Stimulated activated CD4-positive, alpha-beta T cell treated with anti-CD3 and anti-CD28 coated beads, Interleukin-4, amount 100 ng/mL, for 4 hours (primary cell): ENCODE data around the gene MAP3K7CL.

Source experiments
- DNase-seq, 2 experiments: peaks; one replicate each; pipeline ENCODE4 v3.0.0-alpha.2; 2020

The MAP3K7CL gene

GRCh38 chr21:29130270-29130969 is at the start of gene MAP3K7CL:
TSS of gene MAP3K7CL (plus strand) at chr21:29130644. CDS start at chr21:29133345, 2,701 bp downstream.
- no peak for DNase-seq

GRCh38 chr21:29082046-29082815 is 48.2 kb upstream of the MAP3K7CL start:
- DNase-seq, result no peak

- DNase-seq, result no peak
Measured at GRCh38 chr21:29083306-29083705, 47.1 kb upstream of the MAP3K7CL start.

GRCh38 chr21:29084372-29084771 is 46.1 kb upstream of the MAP3K7CL start:
- DNase-seq, result no peak

GRCh38 chr21:29085106-29085752 is 45.2 kb upstream of the MAP3K7CL start:
- DNase-seq, result no peak

- DNase-seq, result no peak
Measured at GRCh38 chr21:29091033-29091432, 39.4 kb upstream of the MAP3K7CL start.

- DNase-seq, result no peak
Measured at GRCh38 chr21:29092102-29092959, 38.1 kb upstream of the MAP3K7CL start.

- no peak for DNase-seq
Measured at GRCh38 chr21:29096218-29097015, 34.0 kb upstream of the MAP3K7CL start.

- no peak for DNase-seq
Measured at GRCh38 chr21:29098156-29098555, 32.3 kb upstream of the MAP3K7CL start.

GRCh38 chr21:29102791-29103257 is 27.6 kb upstream of the MAP3K7CL start:
- no peak for DNase-seq

- DNase-seq, result no peak
Measured at GRCh38 chr21:29104239-29104708, 26.2 kb upstream of the MAP3K7CL start.

GRCh38 chr21:29105218-29105617 is 25.2 kb upstream of the MAP3K7CL start:
- no peak for DNase-seq

GRCh38 chr21:29114765-29115500 is 15.5 kb upstream of the MAP3K7CL start:
- DNase-seq, result no peak

- DNase-seq, result no peak
Measured at GRCh38 chr21:29115899-29116298, 14.5 kb upstream of the MAP3K7CL start.

GRCh38 chr21:29117372-29117955 is 13.0 kb upstream of the MAP3K7CL start:
- no peak for DNase-seq

GRCh38 chr21:29121759-29122158 is 8.7 kb upstream of the MAP3K7CL start:
- DNase-seq, result no peak

- no peak for DNase-seq
Measured at GRCh38 chr21:29124645-29125044, 5.8 kb upstream of the MAP3K7CL start.

GRCh38 chr21:29125191-29125590 is 5.3 kb upstream of the MAP3K7CL start:
- no peak for DNase-seq

GRCh38 chr21:29125979-29126378 is 4.5 kb upstream of the MAP3K7CL start:
- DNase-seq, result no peak

GRCh38 chr21:29133241-29133640 is 2.8 kb downstream of the MAP3K7CL start:
- DNase-seq, result no peak

- DNase-seq, result no peak
Measured at GRCh38 chr21:29133796-29134195, 3.4 kb downstream of the MAP3K7CL start.
